Measurements from ENCODE around the gene LRRK2.

DNA sequence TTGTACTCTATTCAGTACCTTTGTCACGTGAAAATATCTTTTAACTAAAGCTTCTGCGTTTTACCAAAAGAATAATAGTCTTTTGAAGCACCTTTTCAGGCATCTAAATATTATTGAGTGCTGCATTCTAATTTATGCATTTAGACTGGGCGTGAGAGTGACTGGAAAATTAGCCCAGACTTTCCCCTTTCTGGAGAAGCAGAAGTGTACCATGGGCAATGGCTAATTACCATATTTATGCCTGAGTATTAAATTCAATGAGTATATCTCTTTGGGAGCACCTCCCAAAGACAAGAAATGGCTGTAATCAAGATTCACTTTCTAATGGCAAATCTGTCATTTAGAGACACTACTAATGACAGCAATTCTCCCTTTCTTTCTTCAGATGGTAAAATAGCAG is 174.9 kb downstream of the LRRK2 start:
- TF ChIP-seq, protein P1, sequence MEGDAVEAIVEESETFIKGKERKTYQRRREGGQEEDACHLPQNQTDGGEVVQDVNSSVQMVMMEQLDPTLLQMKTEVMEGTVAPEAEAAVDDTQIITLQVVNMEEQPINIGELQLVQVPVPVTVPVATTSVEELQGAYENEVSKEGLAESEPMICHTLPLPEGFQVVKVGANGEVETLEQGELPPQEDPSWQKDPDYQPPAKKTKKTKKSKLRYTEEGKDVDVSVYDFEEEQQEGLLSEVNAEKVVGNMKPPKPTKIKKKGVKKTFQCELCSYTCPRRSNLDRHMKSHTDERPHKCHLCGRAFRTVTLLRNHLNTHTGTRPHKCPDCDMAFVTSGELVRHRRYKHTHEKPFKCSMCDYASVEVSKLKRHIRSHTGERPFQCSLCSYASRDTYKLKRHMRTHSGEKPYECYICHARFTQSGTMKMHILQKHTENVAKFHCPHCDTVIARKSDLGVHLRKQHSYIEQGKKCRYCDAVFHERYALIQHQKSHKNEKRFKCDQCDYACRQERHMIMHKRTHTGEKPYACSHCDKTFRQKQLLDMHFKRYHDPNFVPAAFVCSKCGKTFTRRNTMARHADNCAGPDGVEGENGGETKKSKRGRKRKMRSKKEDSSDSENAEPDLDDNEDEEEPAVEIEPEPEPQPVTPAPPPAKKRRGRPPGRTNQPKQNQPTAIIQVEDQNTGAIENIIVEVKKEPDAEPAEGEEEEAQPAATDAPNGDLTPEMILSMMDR (IDR thresholded peaks at IDR 0.05), result no peak
- TF ChIP-seq POLR2A (IDR thresholded peaks at IDR 0.05; ENCODE audit: low read length), result no peak

Measured in A549 (cell line).